Measurements from ENCODE around the gene SMG9. TPM values are rescaled to one million over a fixed set of nuclear protein-coding genes. Genes with fewer than 3 reads are reported as not detected.
A peak's percentile ranks its signal among the peaks of the same experiment; 100 is the strongest.

The SMG9 gene
- total and polyA plus RNA-seq, 12 donors, result 10.0 to 30.4 (median 13.4) TPM

DNA sequence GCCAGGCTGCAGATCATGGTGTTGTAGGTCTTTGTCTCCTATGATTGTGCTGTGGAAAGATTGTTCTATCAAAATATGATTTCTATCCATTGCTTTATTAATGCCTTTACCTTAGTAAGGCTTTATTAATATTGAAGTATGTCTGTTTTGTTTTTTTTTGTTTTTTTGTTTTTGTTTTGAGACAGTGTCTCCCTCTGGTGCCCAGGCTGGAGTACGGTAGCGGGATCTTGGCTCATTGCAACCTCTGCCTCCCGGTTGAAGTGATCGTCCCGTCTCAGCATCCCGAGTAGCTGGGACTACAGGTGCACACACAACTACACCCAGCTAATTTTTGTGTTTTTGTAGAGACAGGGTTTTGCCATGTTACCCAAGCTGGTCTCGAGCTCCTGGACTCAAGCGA is 31.2 kb downstream of the SMG9 start:
- 61 to 75% methylated on average over 8 of the region's 8 CpGs for WGBS, 2 donors
- no peak for DNase-seq
- intact Hi-C loops (cut with DNase I), result loop anchor here in 1 of 10 donors (10.0 kb wide), 1 partner anchor 49 kb away; the partner anchor contains the start of gene PLAUR
- Histone ChIP-seq H3K9me3 (no peaks in the 10 kb centered on the region), H3K27me3 (no peaks in the 10 kb centered on the region), H3K4me3 (no peak overlapping the region), H3K36me3 (peaks cover 0 to 7% (median 0%) of the 10 kb centered on the region in 9 donors), H3K4me1 (peaks cover 0 to 25% (median 11%) of the 10 kb centered on the region in 9 donors), H3K27ac (no peak overlapping the region)
- TF ChIP-seq, protein P1, sequence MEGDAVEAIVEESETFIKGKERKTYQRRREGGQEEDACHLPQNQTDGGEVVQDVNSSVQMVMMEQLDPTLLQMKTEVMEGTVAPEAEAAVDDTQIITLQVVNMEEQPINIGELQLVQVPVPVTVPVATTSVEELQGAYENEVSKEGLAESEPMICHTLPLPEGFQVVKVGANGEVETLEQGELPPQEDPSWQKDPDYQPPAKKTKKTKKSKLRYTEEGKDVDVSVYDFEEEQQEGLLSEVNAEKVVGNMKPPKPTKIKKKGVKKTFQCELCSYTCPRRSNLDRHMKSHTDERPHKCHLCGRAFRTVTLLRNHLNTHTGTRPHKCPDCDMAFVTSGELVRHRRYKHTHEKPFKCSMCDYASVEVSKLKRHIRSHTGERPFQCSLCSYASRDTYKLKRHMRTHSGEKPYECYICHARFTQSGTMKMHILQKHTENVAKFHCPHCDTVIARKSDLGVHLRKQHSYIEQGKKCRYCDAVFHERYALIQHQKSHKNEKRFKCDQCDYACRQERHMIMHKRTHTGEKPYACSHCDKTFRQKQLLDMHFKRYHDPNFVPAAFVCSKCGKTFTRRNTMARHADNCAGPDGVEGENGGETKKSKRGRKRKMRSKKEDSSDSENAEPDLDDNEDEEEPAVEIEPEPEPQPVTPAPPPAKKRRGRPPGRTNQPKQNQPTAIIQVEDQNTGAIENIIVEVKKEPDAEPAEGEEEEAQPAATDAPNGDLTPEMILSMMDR (IDR thresholded peaks at IDR 0.05), result peak in 5 of 9 donors; percentile 13 to 49 (median 22)
- ATAC-seq, result no peak

- ATAC-seq (no peak), DNase-seq (no peak)
- TF ChIP-seq, protein P1 (IDR thresholded peaks at IDR 0.05), result no peak
- intact Hi-C loops (cut with DNase I), result loop anchor here in 1 of 10 donors (10.0 kb wide), 1 partner anchor 47 kb away; the partner anchor contains the start of gene PLAUR
- H3K4me1 ChIP-seq, result peaks cover 0 to 16% (median 11%) of the 10 kb centered on the region in 9 donors
- H3K27me3 ChIP-seq, result no peaks in the 10 kb centered on the region
- no peak overlapping the region for H3K27ac ChIP-seq
- WGBS, 2 donors, result 87 to 93% methylated on average over 5 of the region's 5 CpGs
- no peak overlapping the region for H3K4me3 ChIP-seq
- no peaks in the 10 kb centered on the region for H3K36me3 ChIP-seq
- H3K9me3 ChIP-seq, result no peaks in the 10 kb centered on the region
Measured at GRCh38 chr19:43721469-43722048, 33.2 kb downstream of the SMG9 start.

DNA sequence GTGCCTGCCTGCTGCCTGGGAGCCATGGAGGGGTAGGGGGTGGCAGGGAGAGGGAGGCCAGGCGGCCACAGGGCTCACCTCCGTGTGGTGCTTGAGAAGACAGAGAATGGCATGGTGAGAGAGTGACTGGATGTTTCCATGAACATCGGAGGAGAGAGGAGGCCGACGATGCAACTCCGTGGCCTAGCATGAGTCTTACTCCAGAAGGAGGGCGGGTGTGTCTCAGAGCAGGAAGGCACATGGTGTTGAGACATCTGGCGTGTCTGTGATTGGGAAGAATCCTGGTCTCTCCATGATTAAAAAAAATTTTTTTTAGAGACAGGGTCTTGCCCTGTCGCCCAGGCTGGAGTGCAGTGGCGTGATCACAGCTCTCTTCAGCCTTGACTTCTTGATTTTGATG is 33.8 kb downstream of the SMG9 start:
- 77 to 83% methylated on average over 10 of the region's 10 CpGs for WGBS, 2 donors
- TF ChIP-seq, protein P1 (IDR thresholded peaks at IDR 0.05), result no peak
- Histone ChIP-seq H3K9me3 (no peaks in the 10 kb centered on the region), H3K4me3 (no peak overlapping the region), H3K27ac (no peak overlapping the region), H3K4me1 (peaks cover 0 to 12% (median 11%) of the 10 kb centered on the region in 9 donors), H3K27me3 (peaks cover 0 to 2% (median 0%) of the 10 kb centered on the region in 7 donors), H3K36me3 (no peaks in the 10 kb centered on the region)
- no peak for DNase-seq
- intact Hi-C loops (cut with DNase I), result loop anchor here in 1 of 10 donors (10.0 kb wide), 1 partner anchor 46 kb away; the partner anchor contains the start of gene PLAUR
- no peak for ATAC-seq

DNA sequence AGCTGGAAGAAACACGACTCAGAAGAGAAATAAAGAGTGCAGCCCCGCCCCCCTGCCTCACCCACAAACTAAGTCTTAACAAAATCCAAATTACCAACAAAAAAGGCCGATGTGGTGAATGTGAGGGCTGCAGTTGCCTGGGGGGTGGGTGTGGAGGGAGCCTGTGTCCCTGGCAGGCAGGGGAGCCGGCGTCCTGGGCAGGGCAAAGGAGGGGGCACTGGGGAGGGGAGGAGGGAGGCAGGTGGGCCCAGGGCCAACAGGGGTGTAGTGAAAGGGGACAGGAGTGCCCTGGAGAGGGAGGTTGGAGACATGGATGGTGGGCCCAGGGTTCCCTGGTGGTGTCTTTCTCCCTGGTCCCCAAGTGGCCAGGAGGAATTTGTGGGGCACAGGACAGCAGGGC is 34.8 kb downstream of the SMG9 start:
- H3K4me3 ChIP-seq, result no peak overlapping the region
- TF ChIP-seq, protein P1 (IDR thresholded peaks at IDR 0.05), result no peak
- peaks cover 0 to 2% (median 2%) of the 10 kb centered on the region in 9 donors for H3K4me1 ChIP-seq
- intact Hi-C loops (cut with DNase I), result loop anchor here in 1 of 10 donors (10.0 kb wide), 1 partner anchor 45 kb away; the partner anchor contains the start of gene PLAUR
- H3K27me3 ChIP-seq, result peaks cover 0 to 5% (median 0%) of the 10 kb centered on the region in 7 donors
- no peaks in the 10 kb centered on the region for H3K36me3 ChIP-seq
- 74 to 76% methylated on average over 5 of the region's 5 CpGs for WGBS, 2 donors
- no peaks in the 10 kb centered on the region for H3K9me3 ChIP-seq
- no peak overlapping the region for H3K27ac ChIP-seq
- no peak for ATAC-seq
- no peak for DNase-seq
